NB4 (cell line): Measurements from ENCODE around the gene NTSR1.

Source experiments
- CTCF ChIP-seq: IDR thresholded peaks from one replicate; pipeline ENCODE4 v1.5.1; 2012; ENCODE audit warnings: low read depth, low read length
- MYC ChIP-seq: IDR thresholded peaks from 2 replicates; pipeline ENCODE4 v1.6.1; 2011; ENCODE audit warnings: low read depth, low read length
- POLR2A ChIP-seq: IDR thresholded peaks from 2 replicates; pipeline ENCODE4 v1.6.1; 2011; ENCODE audit warnings: mild to moderate bottlenecking; ENCODE audit not compliant: insufficient read length; ENCODE audit errors: extremely low read depth

- TF ChIP-seq MYC (no peak), CTCF (no peak), POLR2A (no peak)
Observed at GRCh38 chr20:62730481-62730880, 21.8 kb downstream of the NTSR1 start.
